ENCODE results near the gene SF3A2.
A peak's percentile ranks its signal among the peaks of the same experiment; 100 is the strongest.

SF3A2 gene

GRCh38 chr19:2219726-2220125 lies 16.9 kb upstream of the SF3A2 start:
- TF ChIP-seq CTCF (IDR thresholded peaks at IDR 0.05; ENCODE audit: extremely low read depth, insufficient read depth, missing control alignments), result no peak
- no peak for DNase-seq (ENCODE audit: low spot score)
- in situ Hi-C loops (cut with MboI; ENCODE audit: low pct_unique_long_range_greater_than_20kb, low sequenced_read_pairs, unreplicated experiment), result no loop called here

DNA sequence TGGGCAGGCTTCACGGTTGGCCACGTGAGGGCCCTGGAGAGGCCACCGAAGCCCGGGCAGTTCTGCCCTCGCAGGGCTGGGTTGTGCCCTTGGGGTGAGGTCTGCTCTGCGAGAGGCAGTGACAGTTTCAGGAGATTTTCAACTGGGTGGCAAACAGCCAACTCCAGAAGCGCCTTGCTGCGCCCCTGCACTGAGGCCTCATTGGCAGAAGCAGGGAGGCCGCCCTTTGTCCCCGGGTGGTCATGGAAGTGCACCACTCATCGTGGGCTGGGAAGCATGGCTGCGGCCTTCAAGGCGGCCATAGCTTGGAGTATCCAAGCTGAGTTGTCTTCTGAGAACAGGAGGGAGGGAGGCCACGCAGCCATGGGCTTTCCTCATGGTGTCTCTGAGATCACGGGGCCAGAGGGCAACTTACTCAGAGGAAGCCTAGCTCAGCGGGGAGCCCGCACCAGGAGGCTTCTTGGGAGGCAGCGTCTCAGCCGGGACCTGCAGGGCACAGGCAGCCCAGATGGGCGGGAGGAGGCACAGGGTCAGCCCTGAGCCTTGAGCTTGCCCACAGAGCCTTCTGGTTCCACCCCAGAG lies 15.3 kb upstream of the SF3A2 start:
- no peak for TF ChIP-seq CTCF (IDR thresholded peaks at IDR 0.05; ENCODE audit: extremely low read depth, insufficient read depth, missing control alignments)
- in situ Hi-C loops (cut with MboI; ENCODE audit: low pct_unique_long_range_greater_than_20kb, low sequenced_read_pairs, unreplicated experiment), result no loop called here

GRCh38 chr19:2221918-2222317 lies 14.7 kb upstream of the SF3A2 start:
- in situ Hi-C loops (cut with MboI; ENCODE audit: low pct_unique_long_range_greater_than_20kb, low sequenced_read_pairs, unreplicated experiment), result no loop called here
- TF ChIP-seq CTCF (IDR thresholded peaks at IDR 0.05; ENCODE audit: extremely low read depth, insufficient read depth, missing control alignments), result peak; percentile 28
- DNase-seq (ENCODE audit: low spot score), result no peak

More for the DNA sequence above, 15.3 kb upstream of the SF3A2 start:
- DNase-seq (ENCODE audit: low spot score), result no peak

DNA sequence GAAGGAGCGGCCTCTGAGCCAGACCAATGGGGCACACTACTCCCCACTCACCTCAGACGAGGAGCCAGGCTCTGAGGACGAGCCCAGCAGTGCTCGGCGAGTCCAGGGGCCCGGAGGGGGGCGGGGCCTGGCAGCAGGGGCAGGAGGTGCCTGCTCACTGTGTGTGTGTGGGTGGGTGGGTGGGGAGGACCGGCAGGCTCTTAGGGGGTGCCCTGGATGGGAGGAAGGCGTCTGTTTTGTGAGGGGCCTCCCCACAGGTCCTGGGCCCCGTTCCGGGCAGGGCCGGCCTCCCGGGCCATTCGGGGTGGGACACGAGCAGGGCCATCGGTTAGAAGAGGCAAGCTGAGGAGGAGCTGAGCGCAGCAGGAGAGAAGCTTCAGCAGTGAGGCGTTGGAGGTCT lies 13.2 kb upstream of the SF3A2 start:
- DNase-seq (ENCODE audit: low spot score), result no peak
- no peak for TF ChIP-seq CTCF (IDR thresholded peaks at IDR 0.05; ENCODE audit: extremely low read depth, insufficient read depth, missing control alignments)
- in situ Hi-C loops (cut with MboI; ENCODE audit: low pct_unique_long_range_greater_than_20kb, low sequenced_read_pairs, unreplicated experiment), result no loop called here

DNA sequence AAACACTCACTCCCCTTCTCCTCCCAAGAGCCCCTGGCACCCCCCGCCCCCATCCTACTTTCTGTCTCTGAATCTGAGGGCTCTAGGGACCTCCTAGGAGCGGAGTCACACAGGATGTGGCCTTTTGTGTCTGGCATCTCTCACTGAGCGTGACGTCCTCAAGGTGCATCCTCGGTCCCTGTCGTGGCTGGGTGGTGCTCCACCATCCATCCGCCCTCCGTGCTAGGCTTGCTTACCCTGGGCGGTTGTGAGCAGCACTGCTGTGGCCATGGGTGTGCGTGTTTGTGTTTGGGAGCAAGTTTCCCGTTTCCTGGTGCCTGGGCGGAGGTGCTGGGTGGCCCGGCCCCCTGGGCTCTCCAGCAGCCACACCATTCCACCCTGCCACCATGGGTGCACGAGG lies 12.7 kb upstream of the SF3A2 start:
- in situ Hi-C loops (cut with MboI; ENCODE audit: low pct_unique_long_range_greater_than_20kb, low sequenced_read_pairs, unreplicated experiment), result no loop called here
- DNase-seq (ENCODE audit: low spot score), result no peak
- TF ChIP-seq CTCF (IDR thresholded peaks at IDR 0.05; ENCODE audit: extremely low read depth, insufficient read depth, missing control alignments), result no peak

GRCh38 chr19:2224754-2225349 lies 11.8 kb upstream of the SF3A2 start:
- DNase-seq (ENCODE audit: low spot score), result no peak
- TF ChIP-seq CTCF (IDR thresholded peaks at IDR 0.05; ENCODE audit: extremely low read depth, insufficient read depth, missing control alignments), result no peak
- in situ Hi-C loops (cut with MboI; ENCODE audit: low pct_unique_long_range_greater_than_20kb, low sequenced_read_pairs, unreplicated experiment), result no loop called here
